SK-N-MC (cell line): ENCODE measurements around the gene AQP11.

Source experiments
- EZH2 ChIP-seq: fragments of 200-600 bp; sonication (generic); IDR thresholded peaks from one replicate; pipeline ENCODE4 v1.6.1; 2017; ENCODE audit warnings: antibody characterized with exemption
- POLR2AphosphoS5 ChIP-seq: IDR thresholded peaks from 2 replicates; pipeline ENCODE4 v1.6.1; 2012; ENCODE audit warnings: mild to moderate bottlenecking, low read depth, low read length, borderline replicate concordance

DNA sequence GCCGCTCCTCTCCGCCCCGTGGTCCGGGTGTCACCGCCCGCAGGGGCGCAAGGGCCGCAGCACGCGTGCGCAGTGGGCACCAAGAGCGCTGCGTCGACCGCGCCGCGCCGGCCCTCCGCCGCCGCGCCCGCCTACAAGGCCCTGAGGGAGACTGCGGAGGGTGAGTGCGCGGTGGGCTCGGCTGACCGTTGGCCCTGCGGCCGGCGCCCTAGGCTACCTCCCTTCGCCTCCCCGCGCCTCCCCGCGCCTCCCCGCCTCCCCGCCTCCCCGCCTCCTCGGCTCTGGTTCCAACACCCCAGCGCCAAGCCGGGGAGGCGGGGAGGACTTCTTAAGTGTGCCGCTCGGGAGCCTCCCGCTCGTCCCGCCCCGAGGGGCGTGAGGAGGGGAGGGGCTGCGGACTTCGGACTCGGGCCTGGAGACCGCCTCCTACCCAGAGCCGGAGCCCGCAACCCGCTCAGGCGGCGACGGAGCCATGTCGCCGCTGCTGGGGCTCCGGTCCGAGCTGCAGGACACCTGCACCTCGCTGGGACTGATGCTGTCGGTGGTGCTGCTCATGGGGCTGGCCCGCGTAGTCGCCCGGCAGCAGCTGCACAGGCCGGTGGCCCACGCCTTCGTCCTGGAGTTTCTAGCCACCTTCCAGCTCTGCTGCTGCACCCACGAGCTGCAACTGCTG, at the start of gene AQP11:
- TF ChIP-seq EZH2 (no peak), POLR2AphosphoS5 (peak; percentile 44; the same call in 1 of the 2 replicates)
